HFFc6 (cell line): ENCODE data around the gene DZIP1L. TPM values are rescaled to one million over a fixed set of nuclear protein-coding genes. Genes with fewer than 3 reads are reported as not detected.

Experiments used
- DNase-seq: peaks from one replicate; pipeline ENCODE4 v3.0.0-alpha.2; 2018
- H3K27ac Mint-ChIP-seq: 2 replicates; pipeline ENCODE4 v1.8.0; 2020; ENCODE audit warnings: mild to moderate bottlenecking, mixed read lengths
- H3K27me3 Mint-ChIP-seq: 2 replicates; pipeline ENCODE4 v1.8.0; 2021; ENCODE audit warnings: mild to moderate bottlenecking, moderate library complexity, mixed read lengths; ENCODE audit not compliant: insufficient read depth
- H3K36me3 Mint-ChIP-seq: 2 replicates; pipeline ENCODE4 v1.8.0; 2021; ENCODE audit warnings: low read depth, mixed read lengths
- H3K4me1 Mint-ChIP-seq: 2 replicates; pipeline ENCODE4 v1.8.0; 2020; ENCODE audit warnings: low read depth, mixed read lengths
- H3K4me3 Mint-ChIP-seq: 2 replicates; pipeline ENCODE4 v1.8.0; 2020; ENCODE audit warnings: mild to moderate bottlenecking, moderate library complexity, mixed read lengths
- H3K9me3 Mint-ChIP-seq: 2 replicates; pipeline ENCODE4 v1.8.0; 2020; ENCODE audit warnings: mild to moderate bottlenecking, mixed read lengths
- total RNA-seq, 6 experiments: library from RNA; stranded (reverse); fragmentation: NEBNext Ultra II Directional; extraction: Animal tissue kit (Norgen Biotek cat#: 25700); gene quantifications; 2 replicates in 1 of 6; 3 replicates in 5 of 6; pipeline ENCODE4 v1.2.3, GENCODE V29; 2021
- TF ChIP-seq, protein P1 (sequence below): fragments of 200-600 bp; sonication (generic); IDR thresholded peaks from 2 replicates; pipeline ENCODE4 v1.5.0; 2021; ENCODE audit warnings: antibody characterized with exemption, mild to moderate bottlenecking

Gene DZIP1L
- total RNA-seq, 6 experiments from 2014 or later, result 6.1 to 10.8 (median 8.8) TPM

DNA sequence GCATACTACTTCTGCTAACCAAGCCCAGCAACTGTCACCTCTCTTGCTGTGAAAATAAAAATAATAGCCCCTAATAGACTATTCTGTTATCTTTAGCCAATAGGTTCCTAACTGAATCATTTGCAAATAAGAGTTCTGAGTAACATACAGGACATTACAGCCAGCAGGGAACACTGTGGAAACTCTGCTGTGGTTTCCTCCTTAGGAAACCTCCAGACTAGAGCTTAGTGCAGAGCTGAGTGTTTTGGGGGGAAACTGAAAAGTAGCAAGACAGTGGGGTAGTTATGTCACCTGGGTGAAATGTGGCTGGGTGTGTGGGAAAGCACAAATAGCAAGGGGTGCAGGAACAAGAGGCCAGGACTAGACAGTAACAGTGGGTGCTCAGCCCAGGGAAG lies 32.4 kb downstream of the DZIP1L start:
- H3K27ac Mint-ChIP-seq, result peak overlapping the region; percentile 88
- no peaks in the 10 kb centered on the region for H3K9me3 Mint-ChIP-seq
- H3K36me3 Mint-ChIP-seq, result peaks cover 47% of the 10 kb centered on the region
- H3K4me1 Mint-ChIP-seq, result peaks cover 65% of the 10 kb centered on the region
- H3K4me3 Mint-ChIP-seq, result peak overlapping the region; percentile 82
- H3K27me3 Mint-ChIP-seq, result peaks cover 2% of the 10 kb centered on the region; the same call in 1 of the 2 replicates
- DNase-seq, result no peak
- TF ChIP-seq, protein P1, sequence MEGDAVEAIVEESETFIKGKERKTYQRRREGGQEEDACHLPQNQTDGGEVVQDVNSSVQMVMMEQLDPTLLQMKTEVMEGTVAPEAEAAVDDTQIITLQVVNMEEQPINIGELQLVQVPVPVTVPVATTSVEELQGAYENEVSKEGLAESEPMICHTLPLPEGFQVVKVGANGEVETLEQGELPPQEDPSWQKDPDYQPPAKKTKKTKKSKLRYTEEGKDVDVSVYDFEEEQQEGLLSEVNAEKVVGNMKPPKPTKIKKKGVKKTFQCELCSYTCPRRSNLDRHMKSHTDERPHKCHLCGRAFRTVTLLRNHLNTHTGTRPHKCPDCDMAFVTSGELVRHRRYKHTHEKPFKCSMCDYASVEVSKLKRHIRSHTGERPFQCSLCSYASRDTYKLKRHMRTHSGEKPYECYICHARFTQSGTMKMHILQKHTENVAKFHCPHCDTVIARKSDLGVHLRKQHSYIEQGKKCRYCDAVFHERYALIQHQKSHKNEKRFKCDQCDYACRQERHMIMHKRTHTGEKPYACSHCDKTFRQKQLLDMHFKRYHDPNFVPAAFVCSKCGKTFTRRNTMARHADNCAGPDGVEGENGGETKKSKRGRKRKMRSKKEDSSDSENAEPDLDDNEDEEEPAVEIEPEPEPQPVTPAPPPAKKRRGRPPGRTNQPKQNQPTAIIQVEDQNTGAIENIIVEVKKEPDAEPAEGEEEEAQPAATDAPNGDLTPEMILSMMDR, result no peak

DNA sequence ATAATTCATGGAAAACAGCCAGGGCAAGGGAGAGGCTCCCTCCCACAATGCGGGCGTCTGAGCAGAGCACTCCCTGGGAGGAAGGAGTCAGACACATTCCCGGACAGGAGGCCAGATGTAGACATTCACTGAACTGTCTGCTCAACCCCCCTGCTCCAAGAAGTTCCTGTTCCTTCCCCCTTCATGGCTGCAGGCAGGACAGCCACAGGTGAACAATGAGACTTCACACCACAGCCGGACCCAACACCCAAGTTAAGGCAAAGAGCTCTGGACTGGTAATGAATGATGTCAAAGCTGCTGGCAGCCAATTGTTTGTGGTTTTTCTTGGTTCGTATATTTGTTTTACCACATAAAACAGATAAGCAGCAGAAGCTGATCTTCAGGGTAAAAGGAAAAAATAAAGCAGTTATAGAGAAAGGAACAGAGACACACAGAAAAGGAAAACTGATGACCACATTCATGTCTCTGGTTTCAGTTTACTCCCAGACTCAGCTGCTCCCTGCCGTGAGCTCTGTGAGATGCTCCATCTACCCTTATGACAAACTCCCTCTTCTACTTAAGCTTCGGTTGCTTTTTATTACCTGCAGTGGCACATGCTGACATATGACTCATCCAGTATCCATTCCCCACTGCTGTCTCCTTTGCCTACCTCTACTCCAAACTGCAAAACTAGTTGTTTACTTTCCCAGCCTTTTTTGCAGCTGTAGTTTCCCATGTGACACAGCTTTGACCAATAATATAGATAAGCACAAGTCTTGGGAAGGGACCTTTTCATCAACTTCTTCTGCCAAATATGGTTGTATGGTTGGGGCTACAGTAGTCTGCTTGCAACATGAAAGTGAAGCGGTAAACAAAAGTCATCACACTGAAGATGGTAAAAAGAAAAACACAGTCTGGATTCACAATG lies 33.1 kb downstream of the DZIP1L start:
- Mint-ChIP-seq H3K4me3 (peak overlapping the region; percentile 82), H3K36me3 (peaks cover 41% of the 10 kb centered on the region), H3K4me1 (peaks cover 72% of the 10 kb centered on the region), H3K9me3 (no peaks in the 10 kb centered on the region), H3K27me3 (peaks cover 2% of the 10 kb centered on the region; the same call in 1 of the 2 replicates), H3K27ac (peak overlapping the region; percentile 88)
- TF ChIP-seq, protein P1, result no peak
- peak; percentile 67 for DNase-seq

DNA sequence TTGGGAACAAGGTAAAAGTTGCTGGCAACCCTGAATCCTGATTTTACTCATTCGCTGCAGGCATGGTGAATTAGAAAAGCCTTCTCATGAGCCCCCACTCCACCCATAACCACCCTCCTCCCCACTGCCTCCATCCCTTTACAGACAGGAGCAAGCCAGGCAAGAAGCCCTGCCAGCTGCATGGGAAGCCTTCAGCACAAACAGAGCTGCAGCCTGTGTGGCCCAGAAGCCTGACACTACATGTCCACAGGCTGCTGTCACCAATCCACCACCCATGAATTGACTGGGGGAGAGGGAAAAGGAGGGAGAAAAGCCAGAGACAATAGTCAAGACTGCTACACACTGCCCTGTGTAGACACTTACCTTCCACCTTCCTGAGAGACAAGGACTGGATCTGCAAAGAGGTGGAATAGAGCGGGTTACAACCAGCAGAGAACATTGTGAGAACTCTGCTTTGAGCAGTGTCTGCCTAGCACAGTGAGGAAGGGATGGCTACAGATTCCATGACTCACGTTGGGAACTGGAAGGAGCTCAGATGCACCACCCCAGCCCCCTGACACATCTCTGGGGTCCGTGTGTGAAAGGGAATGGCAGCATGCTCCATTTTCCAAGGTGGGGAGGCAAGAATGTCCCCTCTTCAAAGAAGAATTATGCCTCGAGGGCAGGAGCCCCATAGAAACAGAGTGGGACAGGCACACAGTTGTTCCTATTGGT lies 33.9 kb downstream of the DZIP1L start:
- no peaks in the 10 kb centered on the region for H3K9me3 Mint-ChIP-seq
- peak overlapping the region; percentile 88 for H3K27ac Mint-ChIP-seq
- peak; percentile 56 for DNase-seq
- H3K27me3 Mint-ChIP-seq, result peaks cover 2% of the 10 kb centered on the region; the same call in 1 of the 2 replicates
- peaks cover 72% of the 10 kb centered on the region for H3K4me1 Mint-ChIP-seq
- peaks cover 34% of the 10 kb centered on the region for H3K36me3 Mint-ChIP-seq
- H3K4me3 Mint-ChIP-seq, result peak overlapping the region; percentile 82
- TF ChIP-seq, protein P1, result no peak

- Mint-ChIP-seq H3K36me3 (peaks cover 41% of the 10 kb centered on the region), H3K4me3 (no peak overlapping the region), H3K9me3 (no peaks in the 10 kb centered on the region), H3K4me1 (peaks cover 72% of the 10 kb centered on the region), H3K27me3 (no peaks in the 10 kb centered on the region), H3K27ac (peak overlapping the region; percentile 88)
- TF ChIP-seq, protein P1, result no peak
- no peak for DNase-seq
Measured at GRCh38 chr3:138079901-138080300, 35.5 kb downstream of the DZIP1L start.

DNA sequence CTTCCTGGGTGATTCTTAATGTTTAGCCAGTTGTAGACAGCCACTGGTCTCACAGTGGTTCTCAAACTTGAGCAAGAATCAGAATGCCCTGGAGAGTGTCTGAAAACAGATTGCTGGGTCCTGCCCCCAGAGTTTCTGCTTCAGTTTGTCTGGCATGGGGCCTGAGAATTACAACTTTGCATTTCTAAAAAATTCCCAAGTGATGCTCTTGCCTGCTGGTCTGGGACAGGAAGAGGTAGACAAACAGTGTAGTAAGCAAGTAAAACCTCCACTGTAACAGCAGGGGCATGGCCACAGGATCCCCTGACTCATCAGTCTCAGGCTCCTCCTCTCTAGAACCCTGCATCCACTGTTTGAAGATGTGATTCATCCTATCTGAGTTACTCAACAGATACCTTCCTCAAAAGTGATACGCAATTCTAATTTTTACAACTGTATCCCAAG lies 36.5 kb downstream of the DZIP1L start:
- Mint-ChIP-seq H3K27ac (peak overlapping the region; percentile 88), H3K36me3 (peaks cover 35% of the 10 kb centered on the region), H3K9me3 (no peaks in the 10 kb centered on the region), H3K27me3 (no peaks in the 10 kb centered on the region), H3K4me3 (peak overlapping the region; percentile 72), H3K4me1 (peaks cover 66% of the 10 kb centered on the region)
- TF ChIP-seq, protein P1, result no peak
- peak; percentile 94 for DNase-seq
